HTERT RPE-1 (cell line): ENCODE data around the gene PER2.

Experiments
- in situ Hi-C: fragments of 300-500 bp; cut with MboI; formaldehyde crosslinking; loops from 4 replicates; pipeline ENCODE4 v1.14.3; 2020; ENCODE audit warnings: low sequenced_read_pairs

PER2 gene

GRCh38 chr2:238269741-238270140 is 18.7 kb downstream of the PER2 start:
- in situ Hi-C loops: no loop called here

- in situ Hi-C loops: no loop called here
Observed at GRCh38 chr2:238267884-238268680, 20.3 kb downstream of the PER2 start.

DNA sequence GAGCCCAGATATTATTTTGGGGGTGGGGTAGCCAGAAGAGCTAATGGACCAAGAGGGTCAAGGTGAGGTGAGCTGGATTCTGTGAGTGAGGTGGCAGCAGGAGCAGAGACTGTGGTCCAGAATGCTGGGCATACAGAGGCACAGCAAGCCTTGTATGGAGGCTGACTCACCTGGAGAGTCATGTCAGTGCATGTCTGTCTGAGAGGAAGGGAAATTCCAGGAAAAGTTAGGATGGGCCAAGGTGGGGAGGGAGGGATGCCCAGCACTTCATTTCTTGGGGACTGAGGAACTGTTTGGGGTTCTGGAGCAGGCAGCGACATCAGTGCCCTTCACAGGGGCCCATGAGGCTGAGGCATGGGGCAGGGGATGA is 21.1 kb downstream of the PER2 start:
- in situ Hi-C loops: no loop called here

GRCh38 chr2:238265605-238266004 is 22.8 kb downstream of the PER2 start:
- in situ Hi-C loops: no loop called here

- in situ Hi-C loops: no loop called here
Observed at GRCh38 chr2:238264072-238264460, 24.3 kb downstream of the PER2 start.

DNA sequence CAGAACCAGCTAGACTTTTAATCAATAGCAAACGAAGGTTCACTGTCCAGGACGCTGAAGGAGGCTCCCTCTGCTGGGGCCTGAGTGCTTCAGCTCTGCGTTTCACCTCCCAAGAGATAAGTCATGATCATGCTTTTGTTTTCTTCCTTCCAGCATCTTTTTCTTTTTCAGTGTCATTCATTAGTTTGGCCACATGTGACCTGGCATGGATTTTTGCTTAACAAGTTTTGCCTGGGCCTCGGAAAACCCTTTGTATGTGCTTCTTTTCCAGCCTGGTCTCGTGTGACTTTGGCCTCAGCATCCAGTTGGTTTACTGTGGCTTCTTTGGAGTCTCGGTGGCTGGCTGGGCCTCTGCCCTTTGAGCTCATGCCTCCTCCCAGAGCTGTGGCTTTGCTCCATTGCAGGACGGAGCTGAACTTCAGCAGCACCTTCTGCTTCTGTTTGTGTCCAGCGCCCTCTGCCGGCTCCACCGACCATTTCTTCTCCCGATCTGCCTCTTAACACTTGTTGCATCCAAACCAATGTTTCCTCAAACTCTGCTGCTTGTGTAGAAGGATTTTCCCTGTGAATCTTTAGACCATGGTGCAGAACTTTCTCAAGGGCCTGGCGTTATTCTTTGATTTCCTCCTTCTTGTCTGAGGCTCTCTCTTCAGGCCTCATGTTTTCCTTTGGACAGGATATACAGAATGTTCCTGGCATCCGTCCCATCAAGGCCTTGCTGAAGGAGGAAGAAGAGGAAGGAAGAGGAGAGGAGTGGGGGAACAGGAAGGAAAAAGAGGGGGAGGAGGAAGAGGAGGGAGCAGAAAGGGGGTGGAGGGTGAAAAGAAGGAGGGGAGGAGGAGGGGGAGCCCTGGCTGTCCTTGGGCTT is 25.0 kb downstream of the PER2 start:
- in situ Hi-C loops: no loop called here

DNA sequence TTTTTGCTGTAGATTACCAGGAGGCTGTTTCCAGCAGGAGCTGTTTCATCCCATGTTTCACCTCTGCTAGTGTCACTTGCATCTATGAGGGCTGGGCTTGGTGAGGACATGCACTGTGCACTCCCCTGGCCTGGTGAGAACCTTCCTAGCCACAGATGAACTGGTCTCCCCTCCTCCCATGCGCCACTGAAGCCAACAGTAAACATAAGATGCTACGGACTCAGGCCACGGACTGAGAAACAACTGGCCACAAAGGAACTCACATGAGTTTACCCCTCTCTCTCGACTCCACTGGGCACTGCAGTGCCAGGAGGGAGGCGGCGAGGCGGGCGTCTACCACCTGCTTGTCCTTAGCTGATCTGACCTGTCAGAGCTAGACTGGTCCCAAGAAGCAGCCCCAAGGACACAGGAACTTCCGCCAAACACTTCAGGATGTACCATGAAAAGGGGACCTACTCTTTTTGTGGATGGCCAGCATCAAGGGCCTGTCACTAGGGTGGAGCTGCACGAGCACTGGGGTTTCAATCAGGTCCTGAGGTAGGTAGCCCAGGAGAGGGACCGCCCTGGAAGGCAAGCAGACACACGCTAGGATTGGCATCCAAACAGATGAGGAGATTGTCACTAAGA is 25.8 kb downstream of the PER2 start:
- in situ Hi-C loops: no loop called here

- in situ Hi-C loops: no loop called here
Observed at GRCh38 chr2:238261718-238262375, 26.6 kb downstream of the PER2 start.

- in situ Hi-C loops: no loop called here
Observed at GRCh38 chr2:238260883-238261282, 27.5 kb downstream of the PER2 start.

DNA sequence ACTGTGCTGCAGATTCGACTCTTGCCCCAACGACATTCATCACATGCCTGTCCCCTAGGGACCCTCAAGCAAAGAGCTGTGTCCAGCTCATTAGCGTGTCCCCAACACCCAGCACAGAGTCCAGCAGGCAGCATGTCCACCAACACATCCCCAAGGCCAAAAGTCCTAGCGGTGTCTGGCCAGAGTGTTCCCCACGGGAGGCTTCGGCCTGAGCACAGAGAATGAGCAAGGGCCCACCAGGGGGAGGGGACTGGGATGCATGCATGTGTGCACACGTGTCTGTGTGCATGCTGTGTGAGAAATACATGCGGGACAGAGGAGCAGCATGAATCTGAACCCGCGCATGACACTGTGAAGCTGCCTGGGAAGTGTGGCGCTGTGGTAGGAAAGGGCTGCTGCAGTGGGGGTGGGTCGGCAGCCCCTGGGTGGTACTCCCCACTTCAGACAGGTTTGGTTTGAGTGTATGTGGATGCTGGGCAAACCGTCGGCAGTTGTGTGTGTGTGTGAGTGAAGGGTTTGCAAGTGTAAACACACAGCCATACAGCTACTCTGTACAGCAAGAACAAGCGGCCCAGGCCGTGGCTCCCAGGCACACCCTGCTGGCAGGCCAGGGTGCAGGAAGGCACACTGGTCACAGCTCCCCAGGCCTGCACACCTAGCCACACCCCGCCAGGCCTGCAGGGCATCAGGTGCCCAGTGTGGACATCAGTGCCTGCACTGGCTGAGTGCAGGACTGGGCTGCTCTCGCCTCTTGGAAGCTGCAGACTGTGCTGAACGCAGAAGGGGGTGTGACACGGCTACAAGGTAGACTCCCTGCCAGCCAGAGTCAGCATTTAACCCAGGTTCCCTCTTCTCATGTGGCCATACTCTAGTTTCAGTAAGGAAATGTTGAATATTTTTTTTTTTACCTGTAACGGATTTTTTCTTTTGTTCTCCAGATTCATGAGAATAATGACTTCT is 29.1 kb downstream of the PER2 start:
- in situ Hi-C loops: no loop called here

- in situ Hi-C loops: no loop called here
Observed at GRCh38 chr2:238257786-238258700, 30.4 kb downstream of the PER2 start.

- in situ Hi-C loops: no loop called here
Observed at GRCh38 chr2:238256594-238257104, 31.8 kb downstream of the PER2 start.

GRCh38 chr2:238256111-238256510 is 32.3 kb downstream of the PER2 start:
- in situ Hi-C loops: no loop called here

DNA sequence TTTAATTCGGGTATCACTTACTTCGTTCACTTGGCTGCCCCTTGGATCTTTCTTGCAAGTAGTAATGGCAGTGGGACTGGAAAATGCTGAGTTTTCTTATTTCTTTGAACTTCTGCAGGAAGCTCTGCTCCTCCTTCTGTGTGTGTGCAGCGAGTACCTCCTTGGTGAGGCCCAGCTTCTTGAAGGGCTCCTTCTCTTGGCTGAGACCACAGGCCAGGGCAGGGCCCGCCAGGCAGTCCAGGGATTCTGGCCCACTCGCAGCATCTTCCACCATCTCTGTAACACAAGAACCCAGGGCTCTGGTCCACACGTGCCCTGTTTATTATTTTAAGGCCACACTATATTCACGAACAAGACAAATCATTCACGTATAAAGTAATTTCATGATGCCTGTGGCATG is 32.8 kb downstream of the PER2 start:
- in situ Hi-C loops: no loop called here

- in situ Hi-C loops: no loop called here
Observed at GRCh38 chr2:238255151-238255551, 33.3 kb downstream of the PER2 start.

DNA sequence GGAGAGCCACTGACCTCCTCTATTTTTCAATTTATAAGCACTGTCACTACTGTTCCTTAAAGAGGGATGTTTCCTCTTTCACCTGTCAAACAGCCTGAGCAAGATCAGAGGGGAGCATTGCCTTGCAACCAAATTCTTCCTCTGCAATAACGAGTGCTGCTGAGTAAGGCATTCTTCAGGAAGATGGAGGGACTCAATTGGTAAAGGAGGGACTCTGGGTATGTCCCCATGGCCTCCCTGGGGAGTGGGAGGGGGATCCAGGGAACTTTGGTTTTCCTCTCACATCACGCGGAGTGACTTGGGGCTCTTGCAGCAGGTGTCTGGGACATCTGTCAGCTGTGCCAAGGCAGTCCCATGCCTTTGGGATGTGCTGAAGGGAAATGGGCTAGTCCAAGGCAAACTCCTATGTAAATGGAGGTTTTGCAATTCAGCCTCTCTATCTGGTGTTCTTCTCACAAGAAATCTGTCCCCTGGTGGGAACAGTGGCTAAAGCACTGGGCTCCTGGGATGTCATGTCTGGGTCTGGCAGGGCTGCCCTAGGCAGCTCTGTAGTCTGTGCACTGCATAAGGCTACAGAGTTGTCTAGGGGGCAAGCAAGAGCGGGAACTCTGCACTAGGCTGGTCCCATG is 34.2 kb downstream of the PER2 start:
- in situ Hi-C loops: no loop called here

- in situ Hi-C loops: no loop called here
Observed at GRCh38 chr2:238252766-238253630, 35.4 kb downstream of the PER2 start.
